DMS79 treated with DMSO at 0.1 percent for 48 hours (cell line): ENCODE data around the gene MAPK8IP3.

Source experiments
- DNase-seq: peaks from one replicate; lab custom pipeline; 2025; lab: John Stamatoyannopoulos, UW

MAPK8IP3 gene, protein sequence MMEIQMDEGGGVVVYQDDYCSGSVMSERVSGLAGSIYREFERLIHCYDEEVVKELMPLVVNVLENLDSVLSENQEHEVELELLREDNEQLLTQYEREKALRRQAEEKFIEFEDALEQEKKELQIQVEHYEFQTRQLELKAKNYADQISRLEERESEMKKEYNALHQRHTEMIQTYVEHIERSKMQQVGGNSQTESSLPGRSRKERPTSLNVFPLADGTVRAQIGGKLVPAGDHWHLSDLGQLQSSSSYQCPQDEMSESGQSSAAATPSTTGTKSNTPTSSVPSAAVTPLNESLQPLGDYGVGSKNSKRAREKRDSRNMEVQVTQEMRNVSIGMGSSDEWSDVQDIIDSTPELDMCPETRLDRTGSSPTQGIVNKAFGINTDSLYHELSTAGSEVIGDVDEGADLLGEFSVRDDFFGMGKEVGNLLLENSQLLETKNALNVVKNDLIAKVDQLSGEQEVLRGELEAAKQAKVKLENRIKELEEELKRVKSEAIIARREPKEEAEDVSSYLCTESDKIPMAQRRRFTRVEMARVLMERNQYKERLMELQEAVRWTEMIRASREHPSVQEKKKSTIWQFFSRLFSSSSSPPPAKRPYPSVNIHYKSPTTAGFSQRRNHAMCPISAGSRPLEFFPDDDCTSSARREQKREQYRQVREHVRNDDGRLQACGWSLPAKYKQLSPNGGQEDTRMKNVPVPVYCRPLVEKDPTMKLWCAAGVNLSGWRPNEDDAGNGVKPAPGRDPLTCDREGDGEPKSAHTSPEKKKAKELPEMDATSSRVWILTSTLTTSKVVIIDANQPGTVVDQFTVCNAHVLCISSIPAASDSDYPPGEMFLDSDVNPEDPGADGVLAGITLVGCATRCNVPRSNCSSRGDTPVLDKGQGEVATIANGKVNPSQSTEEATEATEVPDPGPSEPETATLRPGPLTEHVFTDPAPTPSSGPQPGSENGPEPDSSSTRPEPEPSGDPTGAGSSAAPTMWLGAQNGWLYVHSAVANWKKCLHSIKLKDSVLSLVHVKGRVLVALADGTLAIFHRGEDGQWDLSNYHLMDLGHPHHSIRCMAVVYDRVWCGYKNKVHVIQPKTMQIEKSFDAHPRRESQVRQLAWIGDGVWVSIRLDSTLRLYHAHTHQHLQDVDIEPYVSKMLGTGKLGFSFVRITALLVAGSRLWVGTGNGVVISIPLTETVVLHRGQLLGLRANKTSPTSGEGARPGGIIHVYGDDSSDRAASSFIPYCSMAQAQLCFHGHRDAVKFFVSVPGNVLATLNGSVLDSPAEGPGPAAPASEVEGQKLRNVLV (N-terminal part only)

DNA sequence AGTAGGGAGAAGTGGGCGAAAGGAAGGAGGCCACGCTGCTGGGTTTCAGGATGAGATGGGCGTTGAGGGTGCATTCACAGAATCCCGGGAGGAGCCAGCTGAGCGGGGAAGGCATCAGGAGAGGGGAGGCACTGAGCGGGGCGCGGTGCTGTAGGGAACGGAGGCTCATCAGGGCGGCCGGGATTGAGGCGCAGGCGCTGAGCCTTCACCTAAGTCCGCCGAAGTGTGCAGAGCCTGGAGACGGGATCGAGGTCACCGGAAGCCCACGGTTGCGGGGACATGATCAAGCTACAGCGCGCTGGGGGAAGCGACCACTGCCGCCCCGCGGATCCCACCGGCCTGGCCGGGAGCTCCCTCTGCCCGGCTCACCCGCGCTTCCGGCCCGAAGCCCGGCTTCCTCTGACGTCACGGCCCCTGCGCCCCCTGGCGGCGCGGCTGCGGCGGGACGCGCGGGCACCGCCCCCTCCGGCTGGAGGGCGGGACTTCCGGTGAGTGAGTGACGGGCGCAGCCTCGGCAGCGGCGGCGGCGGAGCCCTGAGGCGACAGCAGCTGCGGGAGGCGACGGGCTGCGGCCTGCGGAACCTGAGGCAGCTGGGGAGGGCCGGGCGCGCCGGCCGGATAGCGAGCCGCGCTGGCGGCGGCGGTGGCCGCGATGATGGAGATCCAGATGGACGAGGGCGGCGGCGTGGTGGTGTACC, at the start of gene MAPK8IP3:
MAPK8IP3 (plus strand) TSS at position 508 of the 698 bp plus-strand sequence; CDS start at position 653, 145 bp downstream.
- DNase-seq = peak; percentile 66

DNA sequence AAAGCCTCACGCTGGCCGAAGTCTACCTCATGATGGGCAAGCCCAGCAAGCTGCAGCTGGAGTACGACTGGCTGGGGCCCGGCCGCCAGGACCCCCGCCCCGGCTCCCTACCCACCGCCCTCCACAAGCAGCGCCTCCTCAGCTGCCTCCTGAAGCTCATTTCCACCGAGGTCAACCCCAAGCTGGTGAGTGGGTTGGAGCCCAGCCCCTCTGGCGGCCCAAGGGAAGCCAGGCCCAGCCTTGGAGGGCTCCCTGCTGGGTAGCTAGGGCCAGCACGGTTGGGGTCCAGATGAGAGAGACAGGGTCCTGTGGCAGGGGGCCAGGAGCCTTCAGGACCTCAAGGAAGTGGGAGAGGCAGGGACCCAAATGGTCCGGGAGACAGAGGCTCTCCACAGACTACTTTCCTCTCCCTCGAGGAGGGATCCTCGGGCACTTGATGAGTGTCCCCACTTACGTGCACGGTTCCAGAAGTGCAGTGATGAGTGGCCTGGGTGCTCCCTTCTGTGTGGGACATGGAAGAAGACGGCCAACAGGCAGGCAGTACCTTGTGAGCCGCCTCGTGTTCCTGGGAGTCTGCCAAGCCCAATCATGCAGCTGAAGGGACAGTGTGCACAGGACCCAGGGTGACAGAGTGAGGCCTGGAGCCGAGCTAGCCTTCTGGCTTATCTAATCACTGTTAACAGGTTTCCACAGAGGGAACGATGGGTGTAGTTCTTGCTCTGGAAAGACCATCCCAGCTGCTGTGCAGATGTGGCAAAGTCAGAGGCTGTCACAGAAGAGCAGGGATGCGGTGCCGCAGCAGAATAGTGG, 49.0 kb upstream of the MAPK8IP3 start:
- DNase-seq = no peak

DNA sequence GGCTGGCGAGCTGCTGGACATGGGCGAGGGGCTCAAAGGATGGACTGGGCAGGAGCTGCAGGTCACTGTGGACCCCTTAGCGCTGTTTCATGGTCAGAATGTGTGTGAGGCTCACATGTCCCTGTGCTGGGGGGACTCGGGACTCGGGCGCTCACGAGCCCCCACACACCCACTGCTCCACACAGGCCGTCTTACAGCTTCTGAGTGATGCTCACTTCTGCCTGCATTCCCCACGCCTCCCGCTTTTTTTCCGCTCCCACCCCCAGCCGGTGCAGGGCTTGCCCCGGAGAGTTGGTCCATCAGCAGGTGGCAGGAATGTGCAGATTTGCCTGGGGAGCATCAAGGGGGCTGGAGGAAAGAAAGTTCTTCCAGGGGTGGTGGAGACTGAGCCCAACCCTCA, 48.2 kb upstream of the MAPK8IP3 start:
- DNase-seq = no peak

DNA sequence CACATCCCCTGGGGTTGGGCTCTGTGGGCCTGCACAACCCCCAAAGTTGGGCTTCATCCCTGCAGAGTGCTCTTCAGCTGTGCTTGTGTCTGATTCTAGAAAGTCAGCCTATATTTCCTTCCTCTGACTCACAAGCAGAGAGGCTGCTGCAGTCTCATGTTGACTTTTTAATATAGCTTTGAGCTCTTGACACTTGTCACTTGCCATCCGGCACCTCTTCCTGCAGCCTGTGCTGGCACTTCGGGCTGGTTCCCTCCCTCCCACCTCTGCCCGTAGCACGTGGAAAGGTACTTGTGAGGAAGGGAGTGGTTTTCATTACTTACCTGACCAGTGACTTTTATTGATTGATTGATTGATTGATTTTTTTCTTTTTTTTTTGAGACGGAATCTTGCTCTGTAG, 47.0 kb upstream of the MAPK8IP3 start:
- no peak for DNase-seq

DNA sequence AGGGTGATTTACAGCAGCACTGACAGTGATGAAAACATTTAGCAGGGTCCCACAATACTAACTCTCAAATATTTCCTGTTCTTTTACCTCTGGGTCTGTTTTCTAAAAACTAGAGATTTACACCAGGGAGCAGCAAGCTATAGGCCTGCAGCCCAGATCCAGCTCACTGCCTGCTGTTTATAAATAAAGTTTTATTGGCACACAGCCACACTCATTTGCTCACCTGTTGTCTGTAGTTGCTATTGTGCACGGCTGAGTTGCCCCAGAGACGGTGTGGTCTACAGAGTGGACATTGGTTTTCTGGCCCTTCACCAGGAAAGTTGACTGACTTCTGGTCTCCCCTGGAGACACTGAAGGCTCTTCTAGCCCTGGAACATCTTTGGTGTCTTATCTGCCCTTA, 44.2 kb upstream of the MAPK8IP3 start:
- no peak for DNase-seq

DNA sequence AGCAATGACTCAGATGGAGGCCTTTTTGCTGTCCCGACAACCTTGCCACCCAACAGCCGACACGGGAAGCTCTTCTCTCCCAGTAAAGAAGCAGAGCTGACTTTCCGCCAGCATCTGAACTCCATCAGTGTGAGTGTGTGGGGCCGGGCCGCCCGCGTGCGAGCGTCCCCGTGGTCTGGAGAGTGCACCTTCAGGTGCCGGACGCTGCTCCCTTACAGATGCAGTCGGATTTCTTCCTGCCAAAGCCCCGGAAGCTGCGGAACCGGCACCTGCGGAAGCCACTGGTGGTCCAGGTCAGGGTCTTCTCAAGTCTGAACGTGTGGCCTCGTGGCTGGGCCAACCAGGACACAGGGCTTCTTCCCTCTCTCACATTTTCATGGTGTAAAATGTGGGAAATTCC, 43.5 kb upstream of the MAPK8IP3 start:
- DNase-seq = no peak

DNA sequence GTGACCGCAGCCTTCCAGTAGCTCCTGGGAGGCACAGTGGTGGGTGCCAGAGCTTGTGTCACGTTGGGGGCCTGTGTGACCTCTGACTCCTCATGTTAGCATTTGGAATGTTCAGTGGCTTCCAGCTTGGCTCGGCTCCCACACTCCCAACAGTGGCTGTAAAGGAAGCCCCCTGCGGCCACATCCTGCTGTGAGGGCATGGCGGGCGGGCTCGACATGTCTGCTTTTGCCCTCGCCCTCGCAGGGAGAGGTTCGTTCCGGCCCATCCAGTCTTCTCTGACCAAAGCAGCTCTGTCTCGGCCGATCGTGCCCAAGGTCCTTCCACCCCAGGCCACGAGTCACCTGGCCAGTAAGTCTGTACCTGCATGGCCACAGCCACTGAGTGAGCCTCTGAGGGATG, 40.2 kb upstream of the MAPK8IP3 start:
- DNase-seq = no peak

DNA sequence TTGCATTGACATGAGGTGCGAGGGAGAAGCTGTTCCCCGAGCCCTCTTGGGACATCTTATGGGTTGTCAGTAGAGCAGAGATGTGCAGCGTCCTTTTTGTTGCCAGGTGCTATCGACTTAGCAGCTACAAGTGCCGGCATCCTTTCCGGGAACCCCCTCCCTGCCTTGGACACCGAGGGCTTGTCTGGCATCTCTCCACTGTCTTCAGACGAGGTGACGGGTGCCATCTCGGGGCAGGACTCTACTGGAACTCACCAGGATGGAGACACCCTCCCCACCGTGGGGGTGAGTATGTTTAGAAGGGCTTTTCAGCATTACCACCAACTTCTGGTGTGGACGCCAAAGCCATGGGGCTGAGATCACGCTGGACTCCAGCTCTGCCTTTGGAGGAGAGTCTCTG, 39.7 kb upstream of the MAPK8IP3 start:
- DNase-seq = no peak

DNA sequence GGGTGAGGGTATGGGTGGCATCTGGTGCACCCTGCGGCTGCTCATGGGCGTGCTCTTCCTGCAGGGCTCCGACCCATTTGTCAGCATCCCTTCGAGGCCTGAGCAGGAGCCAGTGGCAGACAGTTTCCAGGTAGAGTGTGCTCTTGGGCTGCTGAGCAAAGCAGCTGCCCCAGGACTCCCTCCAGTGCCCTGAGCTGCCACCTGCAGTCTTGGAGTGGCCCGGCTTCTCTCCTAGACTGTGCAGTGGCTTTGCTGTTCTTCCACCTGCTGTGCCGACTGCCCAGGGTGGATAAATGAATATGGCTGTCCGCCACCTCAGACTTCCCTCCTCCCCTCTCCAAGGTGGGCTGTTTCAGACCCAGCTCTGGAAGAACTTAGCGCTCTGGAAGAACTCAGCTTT, 38.7 kb upstream of the MAPK8IP3 start:
- DNase-seq = no peak

DNA sequence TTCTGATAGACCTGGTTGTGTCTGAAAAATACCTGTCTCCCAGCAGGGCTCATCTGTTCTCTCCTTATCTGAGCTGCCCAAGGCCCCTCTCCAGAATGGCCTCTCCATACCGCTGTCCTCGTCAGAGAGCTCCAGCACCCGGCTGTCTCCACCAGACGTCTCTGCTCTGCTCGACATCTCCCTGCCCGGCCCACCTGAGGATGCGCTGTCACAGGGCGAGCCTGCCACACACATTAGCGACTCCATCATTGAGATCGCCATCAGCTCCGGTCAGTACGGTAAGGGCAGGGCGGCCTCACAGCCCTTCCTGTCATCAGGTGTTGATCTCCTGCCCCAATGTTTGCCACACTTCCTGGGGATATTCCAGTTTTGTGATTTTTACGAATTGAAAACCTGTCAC, 38.1 kb upstream of the MAPK8IP3 start:
- no peak for DNase-seq

DNA sequence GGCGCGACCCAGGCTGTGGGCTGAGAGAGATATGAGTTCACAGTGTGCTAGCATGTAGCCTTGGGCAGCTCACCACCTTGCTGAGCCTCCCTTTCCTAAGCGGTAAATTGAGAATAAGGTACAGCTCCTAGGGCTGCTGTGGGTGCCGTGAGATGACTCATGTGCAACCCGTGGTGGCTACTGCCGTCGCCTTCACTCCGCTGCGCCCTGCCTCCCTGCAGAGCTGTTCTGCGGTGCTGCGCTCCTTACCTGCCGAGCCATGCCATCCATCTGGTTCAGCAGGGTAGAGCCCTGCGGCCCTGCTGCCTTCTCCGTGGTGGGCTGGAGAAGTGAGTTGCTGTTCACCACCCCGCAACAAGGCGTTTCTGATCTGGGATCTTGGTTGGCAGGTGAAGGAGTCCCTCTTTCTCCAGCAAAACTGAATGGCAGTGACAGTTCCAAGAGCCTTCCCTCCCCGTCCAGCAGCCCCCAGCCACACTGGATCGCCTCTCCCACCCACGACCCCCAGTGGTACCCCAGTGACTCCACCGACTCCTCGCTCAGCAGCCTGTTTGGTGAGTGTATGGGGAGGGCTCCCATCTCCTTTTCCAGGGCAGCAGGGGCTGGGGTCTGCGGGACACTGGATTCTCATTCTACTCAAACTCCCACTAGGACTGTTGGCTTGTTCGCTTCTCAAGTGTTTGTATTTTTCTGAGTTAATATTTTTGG, 37.2 kb upstream of the MAPK8IP3 start:
- DNase-seq = no peak

DNA sequence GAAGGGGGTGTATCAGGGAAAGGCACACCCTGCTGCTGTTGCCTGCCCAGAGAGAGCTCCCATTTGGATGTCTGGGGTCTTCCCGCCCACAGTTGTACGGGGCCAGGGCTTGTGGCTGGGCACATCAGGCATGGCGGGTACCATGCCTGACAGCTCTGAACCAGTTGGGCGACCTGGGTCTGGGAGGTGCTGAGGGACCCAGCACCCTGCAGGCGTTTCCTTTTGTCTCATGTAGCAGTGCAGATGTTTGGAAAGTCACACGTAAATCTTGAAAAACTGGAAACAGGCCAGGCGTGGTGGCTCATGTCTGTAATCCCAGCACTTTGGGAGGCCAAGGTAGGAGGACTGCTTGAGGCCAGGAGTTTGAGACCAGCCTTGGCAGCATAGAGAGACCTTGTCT, 36.3 kb upstream of the MAPK8IP3 start:
- no peak for DNase-seq

DNA sequence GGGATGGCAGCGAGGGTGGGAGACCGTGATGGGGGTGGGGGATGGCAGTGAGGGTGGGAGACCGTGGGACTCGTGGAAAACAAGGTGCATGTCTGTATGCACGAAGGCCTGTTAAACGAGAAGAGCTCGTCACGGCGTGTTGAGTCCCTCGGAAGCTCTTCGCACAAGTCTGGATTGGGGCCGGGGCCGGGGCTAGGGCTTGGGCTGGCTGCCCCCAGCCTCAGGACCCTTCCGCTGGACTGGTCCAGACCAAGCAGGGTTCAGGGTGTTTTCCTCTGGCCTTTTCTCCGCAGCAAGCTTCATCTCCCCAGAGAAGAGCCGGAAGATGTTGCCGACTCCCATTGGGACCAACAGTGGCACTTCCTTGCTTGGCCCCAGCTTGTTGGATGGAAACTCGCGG, 35.6 kb upstream of the MAPK8IP3 start:
- no peak for DNase-seq

DNA sequence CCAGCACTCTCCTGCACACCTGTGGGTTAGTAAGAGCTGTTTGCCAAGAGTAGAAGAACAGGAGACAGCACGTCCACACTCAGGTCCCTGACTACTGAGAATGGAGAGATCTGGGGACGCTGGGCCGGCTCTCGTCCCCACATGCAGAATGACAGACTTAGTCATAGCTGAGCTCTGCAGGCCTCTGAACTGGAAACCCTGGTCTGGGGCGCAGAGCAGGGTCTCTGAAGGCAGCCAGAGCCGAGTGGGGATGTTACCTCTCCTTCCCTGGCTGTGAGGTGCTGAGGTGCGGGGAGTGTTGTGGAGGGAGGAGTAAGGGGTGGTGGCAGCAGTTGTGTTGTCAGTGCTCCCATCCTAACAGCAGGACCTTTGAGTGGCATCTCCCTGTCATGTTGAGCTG, 35.1 kb upstream of the MAPK8IP3 start:
- no peak for DNase-seq

DNA sequence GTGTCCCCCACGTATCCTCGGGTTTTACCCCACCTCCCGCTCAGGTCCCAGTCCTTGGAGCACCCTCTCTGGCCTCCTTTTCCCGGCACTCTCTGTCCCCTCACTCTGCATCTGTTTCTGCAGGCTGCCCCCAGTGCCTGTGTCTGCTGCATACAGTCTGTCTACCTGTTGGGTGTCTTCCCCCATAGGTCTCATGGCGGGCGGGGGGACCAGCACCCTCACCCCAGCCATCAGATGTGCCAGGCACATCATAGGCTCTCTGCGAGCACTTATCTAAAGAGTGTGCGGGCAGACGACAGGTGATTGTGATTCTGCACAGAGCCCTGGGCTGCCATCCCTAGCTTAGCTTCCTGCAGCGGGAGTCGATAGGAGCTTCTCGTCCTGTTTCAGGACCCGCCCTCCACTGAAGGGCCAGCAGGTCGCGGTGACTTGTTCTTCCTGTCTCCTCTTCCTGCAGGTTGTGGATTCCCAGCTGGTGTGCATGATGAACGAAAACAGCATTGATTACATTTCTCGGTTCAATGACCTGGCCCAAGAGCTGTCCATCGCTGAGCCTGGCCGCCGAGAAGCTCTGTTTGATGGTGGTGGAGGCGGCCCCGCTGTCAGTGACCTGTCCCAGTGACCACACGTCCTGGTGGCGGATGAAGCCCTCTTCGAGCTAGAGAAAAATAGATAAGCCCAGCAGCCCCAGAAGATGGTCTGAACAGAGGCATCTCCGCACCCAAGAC, 32.4 kb upstream of the MAPK8IP3 start:
- no peak for DNase-seq

DNA sequence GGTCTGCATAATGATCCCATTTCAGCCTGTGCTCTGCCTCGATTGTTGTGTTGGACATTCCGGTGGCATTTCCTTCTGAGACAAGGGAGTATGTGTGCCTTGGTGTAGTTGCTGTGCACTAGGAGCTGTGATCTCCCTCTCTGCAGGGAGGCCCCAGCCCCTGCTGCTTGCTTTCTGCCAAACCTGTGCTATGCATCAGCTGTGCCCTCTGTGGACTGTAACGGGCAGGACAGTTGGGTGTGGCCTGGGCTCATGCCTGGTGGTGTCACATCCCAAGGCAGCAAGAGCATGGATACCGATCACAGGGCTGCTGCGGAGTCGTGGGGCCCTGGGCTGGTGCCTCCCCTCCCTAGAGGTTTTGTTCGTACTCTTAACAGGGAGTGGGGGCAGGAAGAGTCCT, 31.7 kb upstream of the MAPK8IP3 start:
- DNase-seq = no peak

DNA sequence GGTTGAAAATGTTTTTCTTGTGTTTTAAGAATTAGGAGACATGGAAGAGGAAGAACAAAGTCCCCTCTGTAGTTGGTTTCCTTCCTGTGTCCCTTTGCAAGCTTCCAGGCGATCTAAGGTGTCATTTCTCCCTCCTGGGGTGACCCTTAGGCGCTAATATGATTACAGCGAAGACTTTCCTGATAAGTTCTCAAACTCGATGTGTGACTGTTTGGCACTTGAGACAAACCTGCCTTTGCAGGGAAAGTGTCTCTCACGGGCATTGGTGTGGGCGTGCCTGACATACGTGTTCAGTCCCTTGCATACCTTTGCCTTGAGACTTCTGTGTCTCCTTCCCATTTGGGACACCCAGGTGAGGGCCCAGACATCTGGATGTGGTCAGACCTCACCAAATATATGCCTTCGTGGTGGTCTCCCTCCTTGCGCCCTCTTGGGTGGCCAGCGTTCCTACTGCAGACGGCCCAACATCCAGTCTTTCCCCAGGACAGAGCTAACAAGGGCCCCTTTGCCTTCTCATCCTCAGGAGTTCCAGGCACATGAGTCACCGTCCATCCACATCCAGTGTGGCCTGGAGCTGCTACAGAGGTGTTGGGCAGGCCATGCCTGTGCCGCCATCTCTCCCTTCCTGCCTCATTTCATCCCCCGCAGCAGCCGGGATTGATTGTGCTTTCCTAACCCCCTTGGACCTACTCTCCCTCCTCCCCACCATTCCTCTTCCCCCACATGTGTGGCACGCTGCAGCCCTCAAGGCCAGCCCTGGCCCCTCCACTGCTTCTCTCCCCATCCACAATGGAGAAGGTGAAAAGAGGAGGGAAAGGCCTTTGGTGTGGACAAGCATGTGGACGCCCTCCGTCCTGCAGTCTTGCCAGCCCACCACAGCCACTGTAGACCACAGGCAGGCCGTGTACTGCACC, 31.0 kb upstream of the MAPK8IP3 start:
- no peak for DNase-seq

DNA sequence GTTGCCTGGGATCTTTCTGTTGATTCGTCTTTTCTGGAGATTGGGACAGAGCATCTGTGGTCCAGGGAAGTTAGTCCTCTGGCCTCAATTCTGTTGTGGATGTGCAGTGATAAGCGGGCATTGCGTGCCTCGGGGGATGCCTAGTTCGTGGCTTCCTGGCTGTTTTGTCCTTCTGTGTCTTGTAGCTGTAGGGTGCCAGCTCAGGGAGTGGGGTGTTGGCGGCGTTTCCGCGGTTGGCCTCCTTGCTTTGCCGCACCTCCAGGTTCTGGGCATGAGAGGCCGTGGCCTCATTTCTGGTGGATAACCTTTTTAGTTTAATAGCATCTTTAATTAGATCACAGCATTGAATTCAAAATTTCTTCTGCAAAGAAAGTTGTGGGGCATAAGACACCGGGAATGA, 29.3 kb upstream of the MAPK8IP3 start:
- no peak for DNase-seq
